NCI-H1436 treated with DMSO at 0.1 percent for 48 hours (cell line): ENCODE measurements around the gene CDH24.

Experiments
- DNase-seq: peaks from one replicate; lab custom pipeline; 2025; lab: John Stamatoyannopoulos, UW

Gene CDH24

GRCh38 chr14:23066368-23066767 lies 9.0 kb upstream of the CDH24 start:
- no peak for DNase-seq

GRCh38 chr14:23063601-23064000 lies 6.3 kb upstream of the CDH24 start:
- no peak for DNase-seq

DNA sequence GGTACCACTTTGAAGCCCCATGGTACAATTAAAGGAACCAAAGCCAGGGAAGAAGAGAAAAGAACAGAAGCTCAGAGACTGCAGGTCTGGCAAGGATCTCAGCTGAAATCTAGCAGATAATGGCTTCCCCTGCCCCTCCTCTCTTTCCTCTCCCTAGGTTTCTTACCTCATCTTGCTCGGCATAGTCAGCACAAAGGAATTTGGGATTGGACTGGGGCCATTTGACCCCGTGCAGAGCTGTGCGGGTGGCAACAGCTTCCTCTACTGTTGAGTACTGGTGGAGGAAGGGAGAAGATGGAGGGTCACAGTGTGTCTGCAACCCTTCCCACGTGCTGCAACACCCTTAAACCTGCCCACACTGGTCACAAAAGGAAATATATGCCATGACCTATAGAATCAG lies 4.7 kb upstream of the CDH24 start:
- no peak for DNase-seq

- DNase-seq: no peak
These were observed 3.4 kb upstream of the CDH24 start for GRCh38 chr14:23060536-23061260.

- no peak for DNase-seq
These were observed 1.6 kb upstream of the CDH24 start for GRCh38 chr14:23058654-23059504.

GRCh38 chr14:23057757-23058653 lies 685 bp upstream of the CDH24 start:
- DNase-seq: no peak

- DNase-seq: no peak
These were observed 970 bp downstream of the CDH24 start for GRCh38 chr14:23056145-23056955.

DNA sequence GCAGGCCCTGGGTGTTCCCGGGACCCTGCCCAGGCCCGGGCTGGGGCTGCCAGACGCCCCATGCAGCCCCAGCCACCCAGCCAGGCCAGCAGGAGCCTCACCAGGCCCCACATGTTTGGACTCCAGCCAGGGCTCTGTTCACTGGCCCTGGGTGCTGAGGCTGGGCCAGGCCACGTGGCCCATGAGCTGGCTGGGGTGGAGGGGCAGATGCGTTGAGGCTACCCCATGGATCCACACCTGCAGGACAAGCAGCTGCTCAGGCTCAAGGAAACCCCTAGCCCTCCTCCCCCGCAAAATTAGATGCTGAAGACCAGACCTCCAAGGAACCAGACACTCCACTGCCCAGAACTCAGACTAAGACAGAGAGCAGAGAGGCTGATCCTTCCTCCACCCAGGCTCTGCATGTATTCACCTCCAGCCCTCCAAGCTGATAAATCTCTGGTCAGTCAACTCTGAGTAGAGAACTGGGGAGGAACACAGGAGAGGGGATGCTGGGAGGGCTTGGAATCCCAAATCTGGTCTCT lies 1.6 kb downstream of the CDH24 start:
- DNase-seq: no peak

DNA sequence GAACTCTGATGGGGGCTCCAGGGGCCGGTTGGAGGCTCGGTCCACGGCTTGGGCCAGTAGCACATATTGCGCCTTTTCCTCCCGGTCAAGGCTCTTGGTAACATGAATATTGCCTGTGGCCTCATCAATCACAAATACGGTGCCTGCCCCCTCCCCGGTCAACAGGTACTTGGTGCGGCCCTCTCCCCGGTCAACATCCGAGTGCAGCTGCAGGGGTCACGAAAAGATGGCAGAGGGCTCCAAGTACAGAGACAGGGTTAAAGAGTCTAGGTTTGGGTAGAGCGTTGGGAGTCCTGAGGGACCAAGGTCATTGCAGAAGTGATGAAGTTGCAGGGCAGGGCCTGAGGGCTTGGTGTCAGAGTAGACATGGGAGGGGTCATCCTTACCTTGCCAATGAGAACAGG lies 2.2 kb downstream of the CDH24 start:
- DNase-seq: no peak

- DNase-seq: no peak
These were observed 3.1 kb downstream of the CDH24 start for GRCh38 chr14:23054000-23054811.

DNA sequence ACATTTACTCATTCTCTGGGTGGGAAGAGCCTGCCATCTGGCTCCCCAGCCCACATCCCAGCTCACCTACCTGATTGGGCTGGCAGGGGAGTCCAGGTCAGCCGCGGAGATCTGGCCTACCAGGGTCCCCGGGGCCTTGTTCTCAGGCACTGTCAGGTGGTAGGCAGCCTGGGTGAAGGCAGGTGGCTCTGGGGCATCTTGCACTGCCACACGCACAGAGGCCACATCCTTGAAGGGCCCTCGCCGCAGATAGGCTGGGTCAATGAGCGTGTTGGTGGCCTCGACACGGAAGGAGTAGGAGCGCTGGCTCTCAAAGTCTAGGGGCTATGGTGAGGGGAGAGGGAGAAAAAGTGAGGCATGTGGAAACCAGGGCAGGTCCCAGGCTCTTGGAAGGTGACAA lies 3.9 kb downstream of the CDH24 start:
- DNase-seq: no peak

GRCh38 chr14:23052671-23053070 lies 4.6 kb downstream of the CDH24 start:
- DNase-seq: no peak

GRCh38 chr14:23052182-23052623 lies 5.1 kb downstream of the CDH24 start:
- no peak for DNase-seq

GRCh38 chr14:23051141-23052057 lies 5.9 kb downstream of the CDH24 start:
- no peak for DNase-seq

GRCh38 chr14:23049011-23049410 lies 8.3 kb downstream of the CDH24 start:
- no peak for DNase-seq

- no peak for DNase-seq
These were observed 9.3 kb downstream of the CDH24 start for GRCh38 chr14:23047751-23048693.

- DNase-seq: no peak
These were observed 10.2 kb downstream of the CDH24 start for GRCh38 chr14:23047034-23047634.
